PFSK-1 (cell line): Measurements from ENCODE around the gene GLIS1.

ENCODE experiments used
- FOXP2 ChIP-seq: optimal IDR thresholded peaks from 2 replicates; pipeline ENCODE3; 2011; ENCODE audit warnings: borderline replicate concordance, control low read depth, inconsistent platforms; ENCODE audit not compliant: insufficient read depth; ENCODE audit errors: extremely low read length, extremely low read depth
- POLR2AphosphoS5 ChIP-seq: IDR thresholded peaks from 2 replicates; pipeline ENCODE4 v1.6.1; 2012; ENCODE audit warnings: low read depth, mild to moderate bottlenecking, control low read depth, low read length, moderate library complexity
- REST ChIP-seq, 2 experiments: IDR thresholded peaks; 2 replicates each; pipeline versions ENCODE4 v1.6.1 to v1.8.0; 2011 to 2012; ENCODE audit warnings: low read depth in 2 of 2, low read length in 2 of 2, control low read depth in 1 of 2, inconsistent platforms in 1 of 2, mild to moderate bottlenecking in 1 of 2, moderate library complexity in 1 of 2; ENCODE audit not compliant: insufficient read depth in 1 of 2
- SIN3A ChIP-seq: IDR thresholded peaks from 2 replicates; pipeline ENCODE4 v1.6.1; 2012; ENCODE audit warnings: mild to moderate bottlenecking, low read length, moderate library complexity, borderline replicate concordance; ENCODE audit not compliant: insufficient read depth
- TAF1 ChIP-seq: IDR thresholded peaks from 2 replicates; pipeline ENCODE4 v1.6.1; 2012; ENCODE audit warnings: low read length, control low read depth, borderline replicate concordance; ENCODE audit not compliant: insufficient read depth

The GLIS1 gene

DNA sequence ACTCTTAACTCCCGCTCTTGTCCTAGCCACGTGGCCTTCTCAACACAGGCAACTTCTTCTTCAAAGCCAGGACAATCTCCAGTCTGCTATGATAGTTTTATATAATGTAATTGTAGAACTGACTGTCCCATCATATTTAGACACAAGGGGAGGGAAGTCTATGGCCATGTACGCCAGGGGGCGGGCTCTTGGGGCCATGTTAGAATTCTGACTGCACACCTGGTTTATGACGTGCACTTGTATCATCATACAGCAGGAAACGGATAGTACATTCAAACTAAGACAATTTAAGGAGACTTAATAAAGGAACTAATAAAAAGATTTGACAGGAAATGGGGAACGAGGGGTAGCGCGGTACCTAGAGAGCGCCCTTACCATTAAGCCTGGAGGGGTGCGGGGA lies 258.3 kb downstream of the GLIS1 start:
- TF ChIP-seq FOXP2 (no peak), REST (IDR thresholded peaks at IDR 0.05; ENCODE audit: insufficient read depth in 1 of 2, low read depth in 2 of 2, low read length in 2 of 2) (no peak), TAF1 (no peak), POLR2AphosphoS5 (no peak), SIN3A (no peak)

- TF ChIP-seq SIN3A = no peak
- TF ChIP-seq TAF1 = no peak
- TF ChIP-seq REST (IDR thresholded peaks at IDR 0.05; ENCODE audit: insufficient read depth in 1 of 2, low read depth in 2 of 2, low read length in 2 of 2) = no peak
- TF ChIP-seq POLR2AphosphoS5 = no peak
- TF ChIP-seq FOXP2 = no peak
Observed at GRCh38 chr1:53478502-53478818, 260.5 kb downstream of the GLIS1 start.

DNA sequence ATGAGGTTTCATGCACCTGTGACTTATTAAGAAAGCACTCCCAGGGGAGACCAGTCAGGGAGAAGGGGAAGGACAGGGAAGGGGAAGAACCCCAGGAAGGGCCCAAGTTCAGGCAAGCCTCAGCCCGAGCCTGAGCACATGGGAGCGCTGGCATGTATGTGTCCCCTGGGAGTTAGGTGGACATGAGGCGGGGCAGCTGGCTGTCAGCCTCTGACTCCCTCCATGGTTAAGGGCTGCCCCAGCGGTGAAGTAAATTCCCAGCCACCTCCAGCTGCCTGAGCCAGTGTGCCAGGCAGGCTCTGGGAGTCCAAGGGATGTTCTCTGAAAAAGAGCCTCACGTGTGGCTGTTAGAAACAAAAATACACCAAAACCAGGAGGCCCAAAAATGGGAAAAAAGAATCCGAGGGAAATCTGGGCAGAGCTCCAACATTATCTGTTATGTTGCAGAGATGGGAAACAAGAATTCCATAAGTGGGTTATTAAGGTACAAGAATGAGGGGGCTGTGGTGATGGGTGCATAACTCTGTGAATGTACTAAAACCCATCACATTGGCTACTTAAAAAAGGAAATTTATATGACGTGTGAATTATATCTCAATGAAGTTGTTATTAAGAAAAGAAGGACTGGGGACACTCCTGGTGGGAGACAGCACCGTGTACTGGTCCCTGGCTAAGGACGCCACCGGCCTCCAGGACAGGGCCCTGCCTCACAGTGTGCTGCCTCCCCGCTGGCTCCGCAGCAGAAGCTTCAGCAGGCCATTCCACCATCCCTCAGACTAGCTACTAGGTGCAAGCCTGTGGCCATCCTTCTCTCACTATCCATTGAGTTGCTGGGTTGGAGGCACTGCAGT lies 261.1 kb downstream of the GLIS1 start:
- TF ChIP-seq SIN3A (no peak), REST (IDR thresholded peaks at IDR 0.05; ENCODE audit: insufficient read depth in 1 of 2, low read depth in 2 of 2, low read length in 2 of 2) (no peak), FOXP2 (no peak), POLR2AphosphoS5 (no peak), TAF1 (no peak)

GRCh38 chr1:53476579-53476978 lies 262.4 kb downstream of the GLIS1 start:
- TF ChIP-seq SIN3A = no peak
- TF ChIP-seq REST (IDR thresholded peaks at IDR 0.05; ENCODE audit: insufficient read depth in 1 of 2, low read depth in 2 of 2, low read length in 2 of 2) = no peak

DNA sequence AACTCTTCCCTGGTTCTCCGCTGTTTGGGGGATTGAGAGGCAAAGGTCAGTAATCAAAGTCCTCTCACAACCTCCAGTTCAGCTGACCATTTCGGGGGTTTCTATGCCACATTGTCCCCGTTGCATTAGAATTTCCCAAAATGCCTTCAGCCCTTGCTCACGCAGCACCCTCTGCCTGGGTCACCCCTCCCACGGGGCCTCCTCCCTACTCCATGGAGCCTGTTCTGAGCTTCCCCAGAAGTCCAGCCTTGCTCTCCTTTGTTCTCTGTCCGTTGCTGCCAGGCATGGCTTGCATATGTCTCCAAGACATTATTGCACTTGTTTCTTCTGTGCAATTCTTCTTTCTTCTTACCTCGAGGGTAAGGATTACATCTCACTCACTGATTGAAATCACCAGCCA lies 263.3 kb downstream of the GLIS1 start:
- TF ChIP-seq FOXP2 (no peak), SIN3A (no peak), TAF1 (no peak)
